ENCODE results near the gene R3HDM2.
A peak's percentile ranks its signal among the peaks of the same experiment; 100 is the strongest.

Gene R3HDM2

DNA sequence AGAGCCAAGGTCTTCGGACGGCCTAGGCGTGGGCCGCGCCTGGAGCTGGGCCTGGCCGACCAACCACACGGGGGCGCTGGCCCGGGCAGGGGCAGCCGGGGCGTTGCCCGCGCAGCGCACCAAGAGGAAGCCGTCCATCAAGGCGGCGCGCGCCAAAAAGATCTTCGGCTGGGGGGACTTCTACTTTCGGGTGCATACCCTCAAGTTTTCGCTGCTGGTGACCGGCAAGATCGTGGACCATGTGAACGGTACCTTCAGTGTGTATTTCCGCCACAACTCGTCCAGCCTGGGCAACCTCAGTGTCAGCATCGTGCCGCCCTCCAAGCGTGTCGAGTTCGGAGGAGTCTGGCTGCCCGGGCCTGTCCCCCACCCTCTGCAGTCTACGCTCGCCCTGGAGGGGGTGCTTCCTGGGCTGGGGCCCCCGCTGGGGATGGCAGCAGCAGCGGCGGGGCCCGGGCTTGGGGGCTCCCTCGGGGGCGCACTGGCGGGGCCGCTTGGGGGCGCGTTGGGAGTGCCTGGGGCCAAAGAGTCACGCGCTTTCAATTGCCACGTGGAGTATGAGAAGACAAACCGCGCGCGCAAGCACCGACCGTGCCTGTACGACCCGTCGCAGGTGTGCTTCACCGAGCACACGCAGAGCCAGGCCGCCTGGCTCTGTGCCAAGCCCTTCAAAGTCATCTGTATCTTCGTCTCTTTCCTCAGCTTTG, 205.7 kb downstream of the R3HDM2 start:
- peak; percentile 49 for DNase-seq

DNA sequence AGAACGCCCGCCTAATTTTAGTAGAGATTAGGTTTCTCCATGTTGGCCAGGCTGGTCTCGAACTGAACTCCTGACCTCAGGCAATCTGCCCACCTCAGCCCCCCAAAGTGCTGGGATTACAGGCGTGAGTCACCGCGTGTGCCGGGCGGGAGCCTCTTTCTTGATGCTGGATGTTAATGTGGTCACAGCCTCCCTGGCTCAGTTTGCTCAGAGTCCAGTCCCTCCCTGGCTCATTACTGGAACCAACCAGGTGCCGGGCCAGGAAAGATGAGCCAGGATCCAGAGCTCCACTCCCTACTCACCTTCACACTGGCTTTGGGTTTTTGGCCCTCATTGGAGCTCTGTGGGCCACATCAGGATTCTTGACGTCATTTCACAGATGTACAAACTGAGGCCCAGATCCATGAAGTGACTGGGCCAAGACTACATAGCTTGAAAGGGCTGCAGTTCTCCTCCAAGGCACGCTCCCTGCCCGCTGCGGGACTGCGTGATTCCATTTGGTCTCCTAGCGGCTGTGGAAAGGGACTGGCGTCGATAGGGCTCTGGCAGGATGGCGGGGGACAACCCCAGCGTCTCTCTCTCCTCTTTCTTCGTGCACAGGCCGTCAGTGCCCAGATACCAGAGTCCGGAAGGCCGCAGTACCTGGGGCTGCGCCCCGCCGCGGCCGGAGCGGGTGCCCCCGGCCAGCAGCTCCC, 206.4 kb downstream of the R3HDM2 start:
- no peak for DNase-seq

DNA sequence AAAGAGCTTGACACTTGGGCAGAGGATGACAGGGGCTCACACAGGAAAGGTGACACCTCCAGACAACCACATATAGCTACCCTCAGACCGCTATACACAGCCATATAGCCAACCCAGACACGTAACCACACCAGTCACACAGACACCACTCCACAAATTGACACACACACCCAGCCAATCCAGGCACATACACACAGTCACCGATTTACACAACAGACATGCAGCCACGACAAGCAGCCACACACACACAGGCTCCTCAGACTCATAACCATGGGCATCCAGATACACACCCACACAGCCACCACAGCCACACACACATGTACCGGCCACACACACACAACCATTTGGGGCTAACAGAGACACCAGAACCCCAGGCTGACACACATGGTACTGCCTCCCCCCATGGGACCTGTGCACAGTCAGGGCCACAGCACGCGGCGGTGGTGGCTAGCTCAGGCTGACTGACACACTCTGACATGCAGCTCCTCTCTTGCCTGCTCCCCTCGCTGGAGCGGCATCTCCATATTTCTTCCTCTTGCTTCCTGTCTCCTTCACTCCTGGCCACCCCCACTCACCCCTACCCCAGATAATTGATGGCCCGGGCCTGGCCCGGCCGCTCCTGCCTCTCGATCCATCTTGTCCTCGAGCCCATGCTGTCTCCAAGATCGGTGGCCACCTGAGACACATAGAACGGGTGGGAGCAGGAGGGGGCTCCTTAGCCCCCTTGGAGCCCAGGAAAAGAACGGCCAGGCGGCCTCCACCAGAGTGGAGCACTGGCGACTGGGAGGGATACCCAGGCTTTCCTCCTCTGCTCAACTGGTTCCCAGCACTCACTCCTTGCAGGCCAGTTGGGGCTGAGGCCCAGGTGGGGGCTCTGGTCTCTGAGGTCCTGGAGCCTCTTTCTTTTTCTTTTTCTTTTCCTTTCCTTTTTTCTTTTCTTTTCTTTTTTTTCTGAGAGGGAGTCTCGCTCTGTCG, 207.4 kb downstream of the R3HDM2 start:
- no peak for DNase-seq

DNA sequence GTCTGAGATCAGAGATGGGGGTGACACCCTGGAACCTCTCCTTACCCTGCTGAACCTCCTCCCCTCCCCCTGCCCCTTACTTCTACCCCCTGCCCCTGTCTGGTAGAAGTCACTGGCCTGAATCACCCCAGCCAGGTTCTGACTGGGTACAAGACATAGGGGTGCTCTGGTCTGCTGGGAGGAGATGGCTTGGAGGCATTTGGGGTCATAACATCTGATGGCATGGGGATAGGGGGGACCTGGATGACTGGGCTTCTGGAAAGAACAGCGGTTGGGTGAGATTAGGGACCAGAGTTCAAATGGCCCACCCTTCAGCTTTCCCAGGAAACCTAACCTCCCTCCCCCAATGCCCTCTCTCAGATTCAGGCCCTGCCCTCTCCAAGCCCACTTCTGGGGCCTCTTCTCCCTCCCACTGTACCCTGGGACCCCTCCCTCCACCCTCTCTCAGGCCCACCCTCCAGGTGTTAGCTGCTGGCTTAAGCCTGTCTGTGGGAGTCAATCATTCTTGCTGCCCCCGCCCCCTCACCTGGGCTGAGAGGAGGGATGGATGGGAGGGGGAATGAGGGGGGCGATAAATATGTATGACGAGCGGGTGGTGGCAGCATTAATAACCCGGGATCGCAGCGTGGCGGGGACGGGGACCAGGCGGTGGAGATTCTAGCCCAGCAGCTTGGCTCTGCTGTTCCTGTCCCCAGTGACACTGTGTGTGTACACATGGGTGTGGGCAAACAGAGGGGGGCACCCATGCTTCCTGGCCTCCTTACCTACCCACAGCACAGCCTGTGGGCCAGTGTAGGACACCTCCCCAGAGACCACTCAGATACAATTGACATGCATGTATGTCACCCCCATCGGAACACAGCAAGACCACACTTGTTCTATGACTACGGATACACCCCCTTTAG, 208.3 kb downstream of the R3HDM2 start:
- no peak for DNase-seq

DNA sequence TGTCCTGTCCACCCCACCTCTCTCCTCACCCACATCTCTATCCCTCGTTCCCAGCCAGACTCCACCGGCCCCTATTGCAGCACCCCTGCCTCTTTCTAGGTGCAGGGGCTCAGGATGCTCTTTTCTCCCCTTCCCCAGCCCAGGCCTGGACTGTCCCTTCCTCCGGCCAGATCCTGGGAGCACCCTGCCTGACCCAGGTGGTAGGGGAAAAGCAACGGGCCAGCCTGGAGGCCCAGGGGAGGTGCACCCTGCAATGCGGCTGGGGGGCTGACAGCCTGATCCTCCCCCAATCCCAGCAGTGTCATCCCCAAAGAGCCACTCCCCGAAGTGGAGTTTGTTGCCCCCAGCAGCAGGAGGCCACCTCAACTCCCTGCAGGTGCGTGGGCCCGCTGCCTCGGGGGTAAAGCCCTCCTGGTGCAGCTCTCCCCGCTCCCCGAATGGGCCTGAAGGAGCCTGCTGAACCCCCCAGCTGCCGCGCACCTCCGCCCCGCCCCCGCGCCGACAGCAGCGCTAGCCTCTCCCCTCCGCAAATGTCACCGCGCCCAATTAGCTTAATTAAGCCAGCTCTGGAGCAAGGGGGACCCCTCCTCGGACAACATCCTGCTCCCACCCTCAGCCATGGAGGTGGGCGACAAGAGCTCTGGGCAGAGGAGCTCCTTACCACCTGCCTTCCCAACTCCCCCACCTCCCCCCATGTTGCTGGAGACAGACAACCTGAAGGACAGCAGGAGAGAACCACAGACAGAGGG, 209.5 kb downstream of the R3HDM2 start:
- DNase-seq, result no peak

DNA sequence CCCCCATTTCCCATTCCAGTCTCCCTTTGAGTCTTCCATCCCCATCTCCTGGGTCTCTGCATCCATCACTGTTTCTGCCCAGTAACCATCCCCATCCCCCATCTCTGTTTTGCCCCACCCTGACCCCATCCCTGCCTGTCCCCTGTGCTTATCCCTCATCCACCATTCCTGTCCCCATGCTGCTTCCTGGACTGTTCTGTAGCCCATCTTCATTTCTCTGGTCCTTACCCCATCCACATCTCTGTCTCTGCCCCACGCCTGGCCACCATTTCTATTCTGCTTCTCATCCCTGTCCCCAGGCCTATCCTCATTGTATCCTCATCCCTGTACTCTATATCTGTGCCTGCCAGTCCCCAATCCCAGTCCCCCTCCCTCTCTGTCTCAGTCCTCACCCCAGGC, 210.1 kb downstream of the R3HDM2 start:
- DNase-seq, result no peak

DNA sequence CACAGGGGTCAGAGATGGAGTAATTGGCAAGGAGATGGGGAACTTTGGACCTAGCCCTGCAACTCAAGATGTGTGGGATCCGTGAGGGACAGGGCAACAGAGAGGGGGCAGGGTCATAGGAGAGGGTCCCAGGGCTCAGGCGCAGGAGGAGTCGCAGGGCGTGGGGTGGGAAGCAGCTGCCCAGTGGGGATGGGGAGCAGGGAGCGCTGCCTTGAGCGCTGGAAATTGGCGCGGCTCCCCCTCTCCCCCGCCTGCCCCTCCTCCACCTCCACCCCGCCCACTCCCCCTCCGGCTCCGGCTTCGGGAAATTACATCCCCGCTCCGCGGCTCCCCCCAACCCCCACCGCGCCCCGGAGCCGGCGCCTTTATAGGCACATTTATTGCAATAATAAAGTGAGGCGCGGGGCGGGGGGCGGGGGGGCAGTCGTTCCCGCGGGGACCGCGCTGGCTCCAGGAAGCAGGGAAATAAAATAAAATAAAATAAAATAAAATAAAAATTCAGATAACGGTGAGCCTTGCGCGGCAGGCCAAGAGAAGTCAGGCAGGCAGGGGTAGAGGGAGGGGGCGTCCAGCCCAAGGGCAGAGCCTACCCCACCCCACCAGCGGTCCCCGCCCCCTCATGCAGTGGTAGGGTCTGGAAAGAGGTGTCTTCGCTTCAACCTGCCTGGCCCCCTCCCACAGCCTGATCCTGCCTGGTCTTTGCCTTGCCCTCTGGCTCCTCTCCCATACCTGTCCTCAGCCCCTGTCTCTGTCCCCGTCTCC, 210.7 kb downstream of the R3HDM2 start:
- DNase-seq, result no peak

DNA sequence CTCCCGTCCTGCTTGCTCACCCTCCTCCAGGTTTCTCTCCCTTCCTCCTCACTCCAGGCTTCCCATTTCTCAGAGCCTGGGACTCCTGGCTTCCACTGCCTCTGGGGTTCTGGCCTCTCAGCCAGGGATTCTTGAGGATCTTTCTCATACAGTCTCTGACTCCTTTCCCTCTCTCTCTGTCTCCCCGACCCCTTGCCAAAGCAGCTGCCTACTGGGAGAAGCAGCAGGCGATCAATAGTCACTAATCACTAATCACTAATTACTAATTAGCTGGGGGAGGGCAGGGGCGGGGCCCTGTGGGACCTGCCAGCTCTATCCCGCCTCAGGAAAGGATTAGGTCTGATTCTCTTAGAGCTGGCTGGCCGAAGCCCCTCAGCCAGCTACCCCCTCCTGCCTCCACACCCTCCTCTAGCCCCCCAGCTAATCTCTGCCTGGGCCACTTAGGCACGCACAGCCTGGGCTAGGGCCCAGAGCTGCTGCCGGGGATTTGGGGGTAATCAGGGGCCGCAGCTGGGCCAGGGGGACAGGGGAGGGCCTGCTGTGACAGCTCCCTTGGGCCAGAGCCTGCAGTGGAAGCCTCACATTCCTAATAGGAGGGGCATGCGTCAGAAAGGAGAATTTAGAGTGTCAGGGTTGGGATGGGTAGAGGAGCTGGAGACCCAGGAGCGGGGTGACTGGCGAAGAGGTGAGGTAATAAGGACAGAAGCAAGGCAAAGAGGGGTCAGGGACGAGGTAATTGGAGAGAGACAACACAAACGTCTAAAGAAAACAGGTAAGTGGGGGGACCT, 211.4 kb downstream of the R3HDM2 start:
- DNase-seq, result no peak

DNA sequence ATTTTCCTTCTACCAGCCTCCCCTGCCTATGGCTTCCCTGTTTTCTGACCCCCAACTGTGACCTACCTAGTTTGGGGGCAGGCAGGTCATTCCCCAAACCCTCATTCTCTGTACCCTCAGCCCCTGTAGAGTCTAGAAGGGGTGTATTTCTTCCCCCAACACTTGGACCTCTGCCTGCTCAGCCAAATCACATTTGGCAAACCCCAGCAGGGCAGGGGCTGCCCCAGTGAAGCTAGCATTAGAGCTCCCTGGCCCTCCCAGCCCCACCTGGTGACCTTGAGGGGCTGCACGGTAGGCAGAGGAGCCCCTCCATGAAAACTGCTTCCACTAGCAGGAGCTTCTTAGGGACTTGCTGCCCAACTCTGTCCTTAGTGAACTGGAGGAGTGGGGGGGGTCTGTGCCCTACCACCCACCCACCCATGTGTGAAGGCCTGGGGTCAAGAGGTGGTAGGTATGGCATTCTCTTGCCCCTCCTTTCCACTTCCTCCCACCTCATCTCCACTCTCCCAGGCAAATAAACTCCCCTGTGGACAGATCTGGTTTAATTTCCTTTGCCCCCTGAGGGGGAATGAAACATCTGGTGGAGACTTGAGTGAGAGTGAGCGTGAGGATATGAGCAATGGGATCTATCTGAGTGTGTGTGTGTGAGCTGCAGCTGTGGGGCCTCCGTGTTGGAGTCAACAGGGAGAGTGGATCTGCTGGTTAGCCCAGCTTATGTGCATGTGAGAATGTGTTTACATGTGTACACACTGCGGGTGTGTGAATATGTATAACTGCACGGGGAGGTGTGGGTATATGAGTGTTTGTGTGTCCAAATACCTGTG, 212.6 kb downstream of the R3HDM2 start:
- no peak for DNase-seq

DNA sequence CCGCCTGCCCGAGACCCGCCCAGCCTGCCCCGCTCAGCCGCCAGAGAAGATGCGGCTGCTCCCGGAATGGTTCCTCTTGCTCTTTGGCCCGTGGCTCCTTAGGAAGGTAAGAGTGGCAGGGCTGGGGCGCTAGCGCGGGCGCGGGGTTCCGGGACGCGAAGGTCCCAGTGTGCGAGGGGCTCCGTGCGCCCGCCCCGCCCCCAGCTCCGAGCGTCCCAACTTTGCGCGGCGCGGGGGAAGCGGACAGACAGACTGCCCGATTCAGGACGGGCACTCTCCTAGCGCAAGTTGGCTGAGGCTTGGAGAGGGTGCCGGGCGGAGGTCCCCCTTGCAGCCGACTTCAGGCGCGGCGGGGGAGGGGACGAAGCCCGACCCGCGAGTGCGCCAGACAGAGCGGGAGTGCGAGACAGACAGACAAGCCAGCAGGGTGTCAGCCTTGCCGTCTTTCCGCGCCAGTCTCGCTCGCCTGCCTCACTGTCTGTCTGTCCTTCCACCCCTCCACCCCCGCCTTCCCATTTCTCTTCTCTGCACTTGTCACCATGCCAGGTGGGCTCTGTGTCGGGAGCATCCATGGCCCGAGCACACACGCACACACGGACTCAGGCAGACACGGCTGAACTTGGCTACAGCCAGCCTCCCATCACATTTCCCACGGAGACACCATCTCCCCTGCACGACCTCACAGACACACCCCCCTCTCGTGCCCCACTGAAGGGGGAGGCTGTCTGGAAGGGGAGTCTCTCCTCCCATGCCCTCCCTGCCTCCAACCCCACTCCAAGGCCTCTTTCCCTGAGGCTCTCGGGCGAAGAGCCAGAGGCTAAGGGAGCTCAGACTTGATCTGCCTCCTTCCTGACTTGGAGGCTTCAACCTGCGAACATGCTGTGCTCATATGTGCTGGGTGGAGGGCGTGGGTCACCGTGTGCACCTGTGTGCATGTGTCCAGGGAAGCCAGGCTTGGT, 213.6 kb downstream of the R3HDM2 start:
- DNase-seq, result no peak

DNA sequence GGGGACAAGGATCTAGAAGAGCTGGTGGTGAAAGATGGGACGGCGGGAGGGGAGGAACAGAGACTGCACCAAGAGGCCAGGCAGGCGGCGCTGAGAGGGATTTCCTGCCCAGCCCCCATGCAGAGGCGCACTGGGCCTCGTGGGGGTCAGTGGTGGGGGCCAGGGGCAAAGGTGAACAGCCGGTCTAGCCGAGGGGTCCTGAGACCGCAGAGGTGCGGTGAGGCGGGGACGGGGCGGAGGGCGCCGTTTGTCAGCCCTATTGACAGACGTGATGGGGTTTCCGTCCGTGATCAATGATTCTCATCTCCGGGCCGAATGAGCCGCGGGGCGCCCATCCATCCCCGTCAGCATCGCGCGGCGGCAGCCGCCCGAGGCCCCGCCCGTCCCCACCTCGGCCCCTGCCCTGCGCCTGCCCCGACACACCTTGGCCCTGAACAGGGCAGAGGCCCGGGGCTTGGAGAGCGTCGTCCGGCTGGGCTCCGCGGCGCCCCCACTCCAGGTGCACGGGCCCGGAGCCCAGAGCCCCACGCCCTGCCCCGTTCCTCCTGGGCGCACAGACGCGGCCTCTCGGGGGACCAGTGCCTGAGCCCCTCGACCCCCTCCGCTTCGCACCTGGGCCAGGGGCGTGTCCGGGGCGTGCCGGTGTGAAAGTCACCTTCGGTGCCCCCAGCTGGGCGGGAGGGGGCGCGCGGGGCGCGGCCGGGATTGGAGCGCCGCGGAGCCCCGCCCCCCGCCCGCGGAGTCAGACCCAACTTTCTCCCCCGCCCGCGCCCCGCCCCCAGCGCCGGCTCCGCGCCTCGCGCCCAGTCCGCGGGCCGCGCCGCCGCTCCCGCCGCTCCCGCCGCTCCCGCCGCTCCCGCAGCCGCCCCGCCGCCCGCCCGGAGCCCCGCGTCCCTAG, 214.6 kb downstream of the R3HDM2 start, which contains the start of gene NXPH4:
Gene NXPH4 (plus strand): TSS at position 781 of the 898 bp plus-strand sequence. CDS start 176 bp downstream, outside the sequence.
- peak; percentile 37 for DNase-seq

DNA sequence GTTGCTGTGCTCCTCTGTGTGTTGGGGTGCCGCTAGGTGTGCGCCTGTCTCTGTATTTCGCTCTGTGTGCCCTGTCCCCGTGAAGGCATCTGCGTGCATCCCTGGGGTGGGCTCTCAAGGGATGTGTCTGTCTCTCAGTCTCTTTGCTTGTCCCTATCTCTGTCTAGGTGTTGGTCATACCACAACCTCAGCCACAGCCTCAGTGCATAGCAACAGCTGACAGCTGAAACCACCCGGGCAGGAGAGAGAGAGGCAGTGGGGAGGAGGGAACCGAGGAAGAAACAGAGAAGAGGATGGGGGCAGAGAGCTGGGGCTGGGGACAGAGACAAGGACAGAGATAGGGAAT, 215.2 kb downstream of the R3HDM2 start:
- no peak for DNase-seq

DNA sequence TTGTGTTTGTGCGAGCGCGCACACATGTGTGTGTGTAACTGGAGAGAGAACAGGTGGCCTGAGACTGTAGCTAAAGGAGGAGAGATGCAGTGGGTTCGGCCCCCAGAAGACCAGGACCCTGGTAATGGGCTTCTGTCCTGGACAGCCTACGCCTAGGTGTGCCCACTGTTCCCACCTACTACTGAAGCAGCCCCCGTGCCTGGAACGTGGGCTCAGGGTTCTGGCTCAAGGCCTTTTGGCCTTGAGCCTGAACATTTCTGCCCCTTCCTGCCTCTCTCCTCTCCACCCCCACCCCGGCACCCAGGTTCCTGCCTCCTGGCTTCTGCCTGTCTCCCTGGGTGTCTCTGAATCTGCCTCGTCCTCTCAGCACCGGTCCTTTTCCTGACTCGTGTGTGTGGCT, 215.8 kb downstream of the R3HDM2 start:
- no peak for DNase-seq

DNA sequence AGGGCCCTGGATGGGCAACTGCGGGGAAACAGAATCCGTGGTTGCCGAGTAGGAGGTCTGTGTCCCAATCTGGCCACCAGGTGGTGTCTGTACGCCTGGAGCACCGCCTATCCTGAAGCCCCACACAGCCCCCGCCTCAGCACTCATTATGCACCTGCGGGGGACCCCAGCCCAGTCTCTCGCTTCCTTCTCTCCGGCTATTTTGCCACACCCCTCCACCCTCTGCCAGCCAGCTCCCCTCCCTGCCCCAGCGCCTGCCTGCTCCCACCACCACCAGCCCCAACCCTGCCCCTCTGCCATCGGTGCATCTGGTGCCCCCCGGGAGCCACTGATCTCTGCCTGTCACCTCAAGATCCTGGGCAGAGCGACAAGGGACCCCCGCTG, 216.5 kb downstream of the R3HDM2 start:
- peak; percentile 53 for DNase-seq

DNA sequence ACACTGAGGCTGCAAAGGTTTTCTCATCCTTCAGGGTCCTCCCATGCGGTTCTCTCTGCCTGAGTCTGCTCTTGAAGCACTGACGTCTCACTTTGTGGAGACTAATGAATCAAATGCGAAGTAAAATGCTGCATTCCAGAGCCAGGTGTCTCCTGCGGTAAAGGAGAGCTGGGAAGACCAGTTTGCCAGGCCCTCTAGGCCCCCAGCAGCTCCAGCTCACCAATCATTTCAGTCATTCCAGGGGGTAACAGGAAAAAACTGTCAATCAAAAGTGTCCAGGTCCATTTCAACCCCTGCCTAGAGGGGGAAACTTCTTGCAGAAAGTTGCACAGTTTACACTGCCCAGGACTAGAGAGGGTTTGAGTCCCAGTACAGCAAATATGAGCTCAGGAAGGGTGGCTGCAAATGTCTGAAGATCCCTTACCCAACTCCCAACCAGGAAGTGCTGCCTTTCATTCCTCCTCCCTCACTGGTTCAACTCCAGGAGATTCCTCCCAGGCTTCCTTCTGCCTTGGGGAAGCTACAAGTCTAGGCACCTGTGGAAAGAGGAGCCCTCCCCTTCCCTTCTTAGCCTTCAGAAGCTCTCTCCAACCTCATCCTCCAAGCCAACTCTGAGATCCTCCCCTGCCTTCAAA, 217.0 kb downstream of the R3HDM2 start:
- no peak for DNase-seq

DNA sequence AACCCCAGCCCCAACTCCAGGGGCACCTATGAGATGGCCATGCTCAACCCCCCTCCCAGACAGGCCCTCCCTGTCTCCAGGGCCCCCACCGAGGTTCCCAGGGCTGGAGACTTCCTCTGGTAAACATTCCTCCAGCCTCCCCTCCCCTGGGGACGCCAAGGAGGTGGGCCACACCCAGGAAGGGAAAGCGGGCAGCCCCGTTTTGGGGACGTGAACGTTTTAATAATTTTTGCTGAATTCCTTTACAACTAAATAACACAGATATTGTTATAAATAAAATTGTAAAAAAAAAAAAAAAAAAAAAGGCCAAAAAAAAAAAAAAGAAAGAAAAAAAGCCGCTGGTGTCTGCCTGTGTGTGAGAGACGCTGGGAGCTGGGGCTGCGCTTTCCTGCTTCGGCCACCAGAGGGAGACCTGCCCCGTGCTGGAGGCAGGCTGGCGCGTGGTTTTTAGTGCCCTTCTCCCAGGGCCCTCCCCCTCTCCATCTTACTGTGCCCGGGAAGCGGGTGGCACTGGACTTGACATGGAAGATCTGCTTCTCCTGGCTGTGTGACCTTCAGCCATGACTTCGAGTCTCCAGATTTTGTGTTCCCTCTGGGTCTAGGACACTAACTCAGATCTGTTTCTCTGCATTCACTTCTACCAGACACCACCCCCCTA, 217.7 kb downstream of the R3HDM2 start:
- DNase-seq, result peak; percentile 75

Measured in activated CD4-positive, alpha-beta T cell treated with anti-CD3 and anti-CD28 coated beads for 1 hour (primary cell).